Right lobe of liver (tissue), 4 donors: ENCODE data around the gene JAZF1.

Source experiments
- POLR2A ChIP-seq: fragments of 450-650 bp; IDR thresholded peaks from one replicate; pipeline ENCODE4 v1.6.1; 2017; ENCODE audit warnings: antibody characterized with exemption, mild to moderate bottlenecking
- TF ChIP-seq, protein P1 (sequence below), 4 donors: fragments of 200-600 bp in 3 of 4; fragments of 450-650 bp in 1 of 4; IDR thresholded peaks; one replicate each; pipeline versions ENCODE4 v1.5.1 to v1.8.0; 2016 to 2022; ENCODE audit warnings: antibody characterized with exemption in 4 of 4, mild to moderate bottlenecking in 2 of 4
- donor health status: DM: no; HTN: no; CAD: no.
- donor health status: DM: no; HTN: no; CAD: no.
- donor health status: DM: no; HTN: yes; CAD: no.

DNA sequence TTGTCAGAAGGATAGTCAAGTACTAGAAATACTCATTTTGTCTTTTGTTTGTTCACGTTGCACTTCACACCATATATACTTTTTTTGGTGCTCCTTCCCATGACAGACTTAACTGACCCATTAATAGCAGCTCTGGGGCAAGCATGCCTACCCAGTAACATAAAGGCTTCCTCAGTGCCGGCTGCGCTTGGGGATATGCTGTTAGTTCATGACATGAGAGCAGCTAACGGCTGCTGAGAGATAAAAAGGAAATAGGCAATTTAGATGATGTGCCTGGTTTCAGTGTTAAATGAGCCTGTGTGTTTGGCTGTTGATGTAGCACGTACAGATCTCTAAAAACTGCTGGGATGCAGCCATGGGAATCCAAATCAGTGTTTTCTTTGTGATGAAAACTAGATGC lies 354.2 kb downstream of the JAZF1 start:
- TF ChIP-seq, protein P1, sequence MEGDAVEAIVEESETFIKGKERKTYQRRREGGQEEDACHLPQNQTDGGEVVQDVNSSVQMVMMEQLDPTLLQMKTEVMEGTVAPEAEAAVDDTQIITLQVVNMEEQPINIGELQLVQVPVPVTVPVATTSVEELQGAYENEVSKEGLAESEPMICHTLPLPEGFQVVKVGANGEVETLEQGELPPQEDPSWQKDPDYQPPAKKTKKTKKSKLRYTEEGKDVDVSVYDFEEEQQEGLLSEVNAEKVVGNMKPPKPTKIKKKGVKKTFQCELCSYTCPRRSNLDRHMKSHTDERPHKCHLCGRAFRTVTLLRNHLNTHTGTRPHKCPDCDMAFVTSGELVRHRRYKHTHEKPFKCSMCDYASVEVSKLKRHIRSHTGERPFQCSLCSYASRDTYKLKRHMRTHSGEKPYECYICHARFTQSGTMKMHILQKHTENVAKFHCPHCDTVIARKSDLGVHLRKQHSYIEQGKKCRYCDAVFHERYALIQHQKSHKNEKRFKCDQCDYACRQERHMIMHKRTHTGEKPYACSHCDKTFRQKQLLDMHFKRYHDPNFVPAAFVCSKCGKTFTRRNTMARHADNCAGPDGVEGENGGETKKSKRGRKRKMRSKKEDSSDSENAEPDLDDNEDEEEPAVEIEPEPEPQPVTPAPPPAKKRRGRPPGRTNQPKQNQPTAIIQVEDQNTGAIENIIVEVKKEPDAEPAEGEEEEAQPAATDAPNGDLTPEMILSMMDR (IDR thresholded peaks at IDR 0.05), result no peak
- no peak for TF ChIP-seq POLR2A
